Breast epithelium (tissue), 3 donors: ENCODE measurements around the gene FAM83F.

Experiments used
- POLR2A ChIP-seq: fragments of 450-650 bp; IDR thresholded peaks from one replicate; pipeline ENCODE4 v1.6.1; 2016; ENCODE audit warnings: antibody characterized with exemption, mild to moderate bottlenecking, moderate library complexity
- POLR2AphosphoS5 ChIP-seq, 3 donors: sonication (generic); formaldehyde crosslinking; IDR thresholded peaks; one replicate each; pipeline ENCODE4 v1.6.1; 2017; ENCODE audit warnings: antibody characterized with exemption in 3 of 3
- TF ChIP-seq, protein P1 (sequence below), 3 donors: fragments of 450-650 bp; IDR thresholded peaks; one replicate each; pipeline ENCODE4 v1.5.1; 2016 to 2017; ENCODE audit warnings: antibody characterized with exemption in 3 of 3, mild to moderate bottlenecking in 3 of 3, moderate library complexity in 3 of 3

DNA sequence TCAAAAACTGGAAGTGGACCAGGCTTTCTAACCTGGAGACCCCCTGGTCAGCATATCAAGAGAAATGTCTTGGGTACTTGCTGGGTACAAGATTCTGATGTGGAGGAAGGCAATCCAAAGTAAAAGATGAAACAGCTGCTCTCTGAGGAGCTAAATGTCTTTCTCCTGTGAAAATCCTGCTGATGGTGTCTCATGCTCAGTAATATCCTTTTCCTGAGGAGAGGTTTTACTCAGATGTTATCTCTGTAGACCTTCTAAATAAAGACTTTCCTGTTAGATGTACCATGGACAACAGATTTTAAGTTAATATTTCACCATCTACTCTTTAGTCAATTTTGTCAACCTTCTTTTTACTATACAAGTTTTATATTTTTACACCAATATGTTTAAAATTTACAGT lies 62.9 kb downstream of the FAM83F start:
- no peak for TF ChIP-seq POLR2A
- TF ChIP-seq, protein P1, sequence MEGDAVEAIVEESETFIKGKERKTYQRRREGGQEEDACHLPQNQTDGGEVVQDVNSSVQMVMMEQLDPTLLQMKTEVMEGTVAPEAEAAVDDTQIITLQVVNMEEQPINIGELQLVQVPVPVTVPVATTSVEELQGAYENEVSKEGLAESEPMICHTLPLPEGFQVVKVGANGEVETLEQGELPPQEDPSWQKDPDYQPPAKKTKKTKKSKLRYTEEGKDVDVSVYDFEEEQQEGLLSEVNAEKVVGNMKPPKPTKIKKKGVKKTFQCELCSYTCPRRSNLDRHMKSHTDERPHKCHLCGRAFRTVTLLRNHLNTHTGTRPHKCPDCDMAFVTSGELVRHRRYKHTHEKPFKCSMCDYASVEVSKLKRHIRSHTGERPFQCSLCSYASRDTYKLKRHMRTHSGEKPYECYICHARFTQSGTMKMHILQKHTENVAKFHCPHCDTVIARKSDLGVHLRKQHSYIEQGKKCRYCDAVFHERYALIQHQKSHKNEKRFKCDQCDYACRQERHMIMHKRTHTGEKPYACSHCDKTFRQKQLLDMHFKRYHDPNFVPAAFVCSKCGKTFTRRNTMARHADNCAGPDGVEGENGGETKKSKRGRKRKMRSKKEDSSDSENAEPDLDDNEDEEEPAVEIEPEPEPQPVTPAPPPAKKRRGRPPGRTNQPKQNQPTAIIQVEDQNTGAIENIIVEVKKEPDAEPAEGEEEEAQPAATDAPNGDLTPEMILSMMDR (IDR thresholded peaks at IDR 0.05), result no peak
- TF ChIP-seq POLR2AphosphoS5 (IDR thresholded peaks at IDR 0.05), result no peak
